Uterus (tissue), 4 donors: ENCODE measurements around the gene AK9. TPM values are rescaled to one million over a fixed set of nuclear protein-coding genes. Genes with fewer than 3 reads are reported as not detected.

ENCODE experiments used
- DNase-seq, 2 donors: peaks; one replicate each; pipeline ENCODE4 v3.0.0-alpha.2; 2019 to 2020
- H3K27ac ChIP-seq, 2 donors: fragments of 200-600 bp; sonication (generic); 1 replicate in 1 of 2; 2 replicates in 1 of 2; pipeline ENCODE4 v1.5.1; 2016 to 2018
- H3K27me3 ChIP-seq, 2 donors: fragments of 200-600 bp; sonication (generic); one replicate each; pipeline ENCODE4 v1.5.1; 2018 to 2019; ENCODE audit warnings: control low read depth in 1 of 2
- H3K36me3 ChIP-seq, 2 donors: fragments of 200-600 bp; sonication (generic); one replicate each; pipeline ENCODE4 v1.5.1; 2019; ENCODE audit warnings: control low read depth in 1 of 2
- H3K4me1 ChIP-seq, 2 donors: fragments of 200-600 bp; sonication (generic); one replicate each; pipeline ENCODE4 v1.5.1; 2018 to 2019; ENCODE audit warnings: control low read depth in 1 of 2
- H3K4me3 ChIP-seq, 2 donors: fragments of 200-600 bp; sonication (generic); 1 replicate in 1 of 2; 2 replicates in 1 of 2; pipeline ENCODE4 v1.5.1; 2018 to 2019; ENCODE audit warnings: mild to moderate bottlenecking in 1 of 2
- H3K9me3 ChIP-seq, 2 donors: fragments of 200-600 bp; sonication (generic); one replicate each; pipeline ENCODE4 v1.5.1; 2019; ENCODE audit warnings: control low read depth in 1 of 2
- CTCF ChIP-seq, 4 experiments: fragments of 200-600 bp in 2 of 4; fragments of 450-650 bp in 2 of 4; sonication (generic) in 2 of 4; IDR thresholded peaks; one replicate each; pipeline ENCODE4 v1.5.1; 2016 to 2019; ENCODE audit warnings: antibody characterized with exemption in 4 of 4, mild to moderate bottlenecking in 2 of 4, moderate library complexity in 1 of 4
- POLR2A ChIP-seq, 2 donors: fragments of 450-650 bp; IDR thresholded peaks; one replicate each; pipeline ENCODE4 v1.6.1; 2016; ENCODE audit warnings: antibody characterized with exemption in 2 of 2, mild to moderate bottlenecking in 1 of 2, moderate library complexity in 1 of 2
- intact Hi-C: fragments of 100-400 bp; cut with DNase I; formaldehyde crosslinking; loops from one replicate; pipeline ENCODE4 v1.15.1; 2023; ENCODE audit warnings: low total_unique reads
- total RNA-seq, 4 donors: library from RNA; depleted of rRNA in 3 of 4; stranded (reverse); fragments of >200 nt in 3 of 4; gene quantifications; one replicate each; pipeline versions ENCODE4 v1.1.0 to v1.2.4, GENCODE V29; 2014 to 2023
- donor health status: DM: yes; HTN: yes; CAD: no.

The AK9 gene
- total RNA-seq, 4 donors from 2014 or later = 12.3 to 27.9 (median 13.5) TPM

GRCh38 chr6:109718991-109719390 is 28.0 kb upstream of the AK9 start:
- no peaks in the 10 kb centered on the region for H3K36me3 ChIP-seq
- no peak for DNase-seq
- no peaks in the 10 kb centered on the region for H3K27me3 ChIP-seq
- H3K27ac ChIP-seq = no peak overlapping the region
- intact Hi-C loops = no loop called here
- no peaks in the 10 kb centered on the region for H3K9me3 ChIP-seq
- H3K4me3 ChIP-seq = no peak overlapping the region
- H3K4me1 ChIP-seq = no peaks in the 10 kb centered on the region
- TF ChIP-seq CTCF (IDR thresholded peaks at IDR 0.05) = no peak
- TF ChIP-seq POLR2A (IDR thresholded peaks at IDR 0.05) = no peak

- no peak for DNase-seq
- Histone ChIP-seq H3K4me3 (no peak overlapping the region), H3K4me1 (no peaks in the 10 kb centered on the region), H3K27me3 (no peaks in the 10 kb centered on the region), H3K36me3 (no peaks in the 10 kb centered on the region), H3K27ac (no peak overlapping the region), H3K9me3 (no peaks in the 10 kb centered on the region)
- TF ChIP-seq POLR2A (IDR thresholded peaks at IDR 0.05) (no peak), CTCF (IDR thresholded peaks at IDR 0.05) (no peak)
- intact Hi-C loops = no loop called here
These were observed 27.0 kb upstream of the AK9 start for GRCh38 chr6:109717971-109718370.

- no peaks in the 10 kb centered on the region for H3K9me3 ChIP-seq
- no peak overlapping the region for H3K27ac ChIP-seq
- no peaks in the 10 kb centered on the region for H3K4me1 ChIP-seq
- no peaks in the 10 kb centered on the region for H3K36me3 ChIP-seq
- H3K4me3 ChIP-seq = no peak overlapping the region
- TF ChIP-seq CTCF (IDR thresholded peaks at IDR 0.05) = no peak
- no peak for TF ChIP-seq POLR2A (IDR thresholded peaks at IDR 0.05)
- intact Hi-C loops = no loop called here
- H3K27me3 ChIP-seq = no peaks in the 10 kb centered on the region
- DNase-seq = no peak
These were observed 24.6 kb upstream of the AK9 start for GRCh38 chr6:109715616-109716015.

- TF ChIP-seq CTCF (IDR thresholded peaks at IDR 0.05) (no peak), POLR2A (IDR thresholded peaks at IDR 0.05) (no peak)
- no peak for DNase-seq
- H3K4me3 ChIP-seq = no peak overlapping the region
- no peaks in the 10 kb centered on the region for H3K4me1 ChIP-seq
- H3K36me3 ChIP-seq = no peaks in the 10 kb centered on the region
- no peak overlapping the region for H3K27ac ChIP-seq
- H3K27me3 ChIP-seq = no peaks in the 10 kb centered on the region
- no peaks in the 10 kb centered on the region for H3K9me3 ChIP-seq
- intact Hi-C loops = no loop called here
These were observed 23.6 kb upstream of the AK9 start for GRCh38 chr6:109714611-109715010.

GRCh38 chr6:109714166-109714565 is 23.2 kb upstream of the AK9 start:
- TF ChIP-seq POLR2A (IDR thresholded peaks at IDR 0.05) = no peak
- no peak for TF ChIP-seq CTCF (IDR thresholded peaks at IDR 0.05)
- intact Hi-C loops = no loop called here
- Histone ChIP-seq H3K4me3 (no peak overlapping the region), H3K36me3 (no peaks in the 10 kb centered on the region), H3K27me3 (no peaks in the 10 kb centered on the region), H3K9me3 (no peaks in the 10 kb centered on the region), H3K4me1 (no peaks in the 10 kb centered on the region), H3K27ac (no peak overlapping the region)
- DNase-seq = no peak
